ENCODE measurements around the gene DNAJC1. TPM values are rescaled to one million over a fixed set of nuclear protein-coding genes. Genes with fewer than 3 reads are reported as not detected.
A peak's percentile ranks its signal among the peaks of the same experiment; 100 is the strongest.

The DNAJC1 gene
- total RNA-seq, 3 donors from 2014 or later (not counting 1 experiment from before 2014, with no cell fraction given), result 38.4 to 63.7 (median 50.6) TPM

- peak overlapping the region in 1 of 2 donors; percentile 4 for H3K27ac Mint-ChIP-seq
- Histone ChIP-seq H3K4me1 (ENCODE audit: control insufficient read depth, insufficient read depth, low read length) (no peaks in the 10 kb centered on the region), H3K27ac (ENCODE audit: low read length) (no peak overlapping the region), H3K36me3 (ENCODE audit: control insufficient read depth, insufficient read depth, low read length) (peaks cover 2% of the 10 kb centered on the region), H3K9me3 (ENCODE audit: control insufficient read depth, insufficient read depth, low read length) (no peaks in the 10 kb centered on the region), H3K4me3 (ENCODE audit: low read length) (no peak overlapping the region), H3K27me3 (ENCODE audit: control insufficient read depth, insufficient read depth, low read length) (no peaks in the 10 kb centered on the region)
- TF ChIP-seq CTCF (IDR thresholded peaks at IDR 0.05), result no peak
- intact Hi-C loops (cut with micrococcal nuclease), result no loop called here
- H3K4me3 Mint-ChIP-seq, result no peak overlapping the region
- DNase-seq (peak in 1 of 2 donors; percentile 68), ATAC-seq (no peak)
- no peaks in the 10 kb centered on the region for H3K9me3 Mint-ChIP-seq
- 94% methylated on average over 2 of the region's 5 CpGs for WGBS (ENCODE audit: insufficient coverage)
- H3K36me3 Mint-ChIP-seq, result peaks cover under 1% of the 10 kb centered on the region
- no peaks in the 10 kb centered on the region for H3K4me1 Mint-ChIP-seq
- no peaks in the 10 kb centered on the region for H3K27me3 Mint-ChIP-seq (ENCODE audit: low read depth in 2 of 2)
These were observed 238.9 kb downstream of the DNAJC1 start for GRCh38 chr10:21764466-21765189.

GRCh38 chr10:21760332-21760731 lies 243.2 kb downstream of the DNAJC1 start:
- WGBS (ENCODE audit: insufficient coverage), result 100% methylated on average over 2 of the region's 2 CpGs
- Histone ChIP-seq H3K4me1 (ENCODE audit: control insufficient read depth, insufficient read depth, low read length) (no peaks in the 10 kb centered on the region), H3K27ac (ENCODE audit: low read length) (no peak overlapping the region), H3K27me3 (ENCODE audit: control insufficient read depth, insufficient read depth, low read length) (no peaks in the 10 kb centered on the region), H3K4me3 (ENCODE audit: low read length) (no peak overlapping the region), H3K9me3 (ENCODE audit: control insufficient read depth, insufficient read depth, low read length) (no peaks in the 10 kb centered on the region), H3K36me3 (ENCODE audit: control insufficient read depth, insufficient read depth, low read length) (peaks cover 19% of the 10 kb centered on the region)
- no peak for TF ChIP-seq CTCF (IDR thresholded peaks at IDR 0.05)
- Mint-ChIP-seq H3K27me3 (ENCODE audit: low read depth in 2 of 2) (no peaks in the 10 kb centered on the region), H3K36me3 (peaks cover 9% of the 10 kb centered on the region), H3K9me3 (no peaks in the 10 kb centered on the region), H3K4me3 (no peak overlapping the region), H3K27ac (no peak overlapping the region), H3K4me1 (no peaks in the 10 kb centered on the region)
- DNase-seq (no peak), ATAC-seq (no peak)
- intact Hi-C loops (cut with micrococcal nuclease), result no loop called here

- no peak overlapping the region for H3K4me3 Mint-ChIP-seq
- H3K4me3 ChIP-seq (ENCODE audit: low read length), result no peak overlapping the region
- H3K9me3 Mint-ChIP-seq, result no peaks in the 10 kb centered on the region
- H3K27me3 ChIP-seq (ENCODE audit: control insufficient read depth, insufficient read depth, low read length), result no peaks in the 10 kb centered on the region
- H3K4me1 ChIP-seq (ENCODE audit: control insufficient read depth, insufficient read depth, low read length), result no peaks in the 10 kb centered on the region
- ATAC-seq, result no peak
- no peaks in the 10 kb centered on the region for H3K4me1 Mint-ChIP-seq
- H3K27ac Mint-ChIP-seq, result no peak overlapping the region
- H3K36me3 ChIP-seq (ENCODE audit: control insufficient read depth, insufficient read depth, low read length), result peaks cover 18% of the 10 kb centered on the region
- H3K36me3 Mint-ChIP-seq, result peaks cover 9% of the 10 kb centered on the region
- no peaks in the 10 kb centered on the region for H3K27me3 Mint-ChIP-seq (ENCODE audit: low read depth in 2 of 2)
- no peak overlapping the region for H3K27ac ChIP-seq (ENCODE audit: low read length)
- intact Hi-C loops (cut with micrococcal nuclease), result no loop called here
- no peaks in the 10 kb centered on the region for H3K9me3 ChIP-seq (ENCODE audit: control insufficient read depth, insufficient read depth, low read length)
- TF ChIP-seq CTCF (IDR thresholded peaks at IDR 0.05), result no peak
- 98% methylated on average over 21 of the region's 21 CpGs for WGBS (ENCODE audit: insufficient coverage)
- no peak for DNase-seq
These were observed 244.3 kb downstream of the DNAJC1 start for GRCh38 chr10:21759232-21759631.

- H3K36me3 Mint-ChIP-seq, result peaks cover 9% of the 10 kb centered on the region
- ATAC-seq (no peak), DNase-seq (no peak)
- H3K36me3 ChIP-seq (ENCODE audit: control insufficient read depth, insufficient read depth, low read length), result peaks cover 18% of the 10 kb centered on the region
- no peak overlapping the region for H3K4me3 ChIP-seq (ENCODE audit: low read length)
- intact Hi-C loops (cut with micrococcal nuclease), result no loop called here
- H3K27ac ChIP-seq (ENCODE audit: low read length), result no peak overlapping the region
- H3K9me3 Mint-ChIP-seq, result no peaks in the 10 kb centered on the region
- H3K27me3 Mint-ChIP-seq (ENCODE audit: low read depth in 2 of 2), result no peaks in the 10 kb centered on the region
- H3K4me3 Mint-ChIP-seq, result no peak overlapping the region
- no peaks in the 10 kb centered on the region for H3K9me3 ChIP-seq (ENCODE audit: control insufficient read depth, insufficient read depth, low read length)
- 98% methylated on average over 6 of the region's 7 CpGs for WGBS (ENCODE audit: insufficient coverage)
- H3K27me3 ChIP-seq (ENCODE audit: control insufficient read depth, insufficient read depth, low read length), result no peaks in the 10 kb centered on the region
- no peak for TF ChIP-seq CTCF (IDR thresholded peaks at IDR 0.05)
- no peaks in the 10 kb centered on the region for H3K4me1 ChIP-seq (ENCODE audit: control insufficient read depth, insufficient read depth, low read length)
- no peaks in the 10 kb centered on the region for H3K4me1 Mint-ChIP-seq
- no peak overlapping the region for H3K27ac Mint-ChIP-seq
These were observed 244.8 kb downstream of the DNAJC1 start for GRCh38 chr10:21758696-21759095.

All from natural killer cell (primary cell).